Neural cell (in vitro differentiated cells): ENCODE results near the gene DNAAF5.

Source experiments
- CTCF ChIP-seq: fragments of 450-650 bp; IDR thresholded peaks from 2 replicates; pipeline ENCODE4 v1.5.1; 2014; ENCODE audit warnings: antibody characterized with exemption, mild to moderate bottlenecking, moderate library complexity; ENCODE audit not compliant: poor library complexity, severe bottlenecking
- EP300 ChIP-seq: fragments of 450-650 bp; conservative IDR thresholded peaks from 2 replicates; pipeline ENCODE4 v1.6.1; 2014; ENCODE audit warnings: antibody characterized with exemption, mild to moderate bottlenecking, moderate library complexity; ENCODE audit not compliant: poor library complexity, severe bottlenecking

GRCh38 chr7:763762-764161 is 37.3 kb downstream of the DNAAF5 start:
- TF ChIP-seq CTCF (no peak), EP300 (no peak)
